Epithelial cell of esophagus (primary cell): Measurements from ENCODE around the gene WDR88.
A peak's percentile ranks its signal among the peaks of the same experiment; 100 is the strongest.

ENCODE experiments used
- DNase-seq: peaks from one replicate; pipeline ENCODE4 v3.0.0; 2010; ENCODE audit warnings: low read depth
- H3K4me3 ChIP-seq: 2 replicates; pipeline ENCODE4 v1.5.1; 2011; ENCODE audit warnings: mild to moderate bottlenecking, low read length, control low read depth
- CTCF ChIP-seq: IDR thresholded peaks from 2 replicates; pipeline ENCODE4 v1.5.1; 2011; ENCODE audit warnings: low read depth, mild to moderate bottlenecking, low read length, control low read depth, inconsistent platforms; ENCODE audit not compliant: insufficient read depth; ENCODE audit errors: missing control alignments

WDR88 gene

DNA sequence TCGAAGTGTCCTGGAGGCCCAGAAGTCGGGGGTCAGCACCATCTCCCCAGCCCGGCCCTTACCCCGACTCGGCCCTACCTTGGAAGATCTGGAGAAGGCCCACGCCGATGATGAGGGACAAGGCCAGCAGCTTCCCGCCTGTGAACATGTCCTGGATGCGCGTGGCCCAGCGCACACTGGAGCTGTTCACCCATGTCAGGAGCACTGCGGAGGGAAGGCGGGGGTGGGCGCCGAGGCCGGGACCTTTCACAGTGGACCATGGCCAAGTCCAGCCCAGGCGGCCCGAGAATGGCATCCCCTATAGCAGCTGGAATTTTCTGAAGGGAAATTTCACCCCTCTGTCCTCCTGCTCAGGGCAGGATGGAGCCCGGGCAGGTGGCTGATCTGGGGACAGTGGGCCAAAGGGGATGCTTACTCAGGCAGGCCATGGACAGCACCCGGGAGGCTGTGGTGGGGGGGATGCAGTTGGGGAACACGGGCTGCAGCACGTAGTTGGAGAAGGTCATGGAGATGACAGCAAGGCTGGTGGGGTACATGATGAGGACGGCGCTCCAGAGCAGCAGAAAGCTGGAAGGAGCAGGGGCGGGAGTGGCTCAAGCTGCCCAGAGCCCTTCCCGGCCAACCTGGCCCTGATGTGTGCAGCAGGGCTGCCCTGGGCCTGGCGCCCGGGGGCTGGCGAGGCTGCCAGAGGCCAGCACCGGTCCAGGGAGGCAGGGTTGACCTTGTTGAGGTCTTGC lies 80.7 kb downstream of the WDR88 start:
- no peak for DNase-seq
- no peak for TF ChIP-seq CTCF
- no peak overlapping the region for H3K4me3 ChIP-seq

DNA sequence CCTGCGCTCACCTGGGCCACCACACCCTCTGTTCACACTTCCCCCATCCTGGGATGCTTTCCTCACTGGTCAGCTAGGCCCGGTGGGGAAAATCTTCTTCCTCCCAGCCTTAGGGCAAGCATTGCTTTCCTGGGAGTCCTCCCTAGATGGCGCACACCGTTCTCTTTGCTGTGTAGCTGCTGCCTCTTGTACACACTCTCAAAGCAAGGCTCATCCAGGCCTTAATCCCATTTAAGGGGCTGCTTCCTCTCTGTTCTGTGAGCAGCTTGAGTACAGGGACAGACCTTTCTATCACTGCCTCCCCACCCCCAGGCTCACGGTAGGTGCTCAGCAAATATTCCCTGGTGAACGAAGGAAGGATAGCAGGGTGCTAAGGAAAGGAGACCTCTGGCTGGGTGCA lies 82.7 kb downstream of the WDR88 start:
- TF ChIP-seq CTCF, result peak; percentile 26
- H3K4me3 ChIP-seq, result no peak overlapping the region
- DNase-seq, result peak; percentile 19

GRCh38 chr19:33215438-33216197 lies 83.7 kb downstream of the WDR88 start:
- TF ChIP-seq CTCF, result no peak
- H3K4me3 ChIP-seq, result no peak overlapping the region
- no peak for DNase-seq

- TF ChIP-seq CTCF, result no peak
- no peak overlapping the region for H3K4me3 ChIP-seq
- DNase-seq, result no peak
Observed at GRCh38 chr19:33216198-33216830, 84.4 kb downstream of the WDR88 start.

- no peak for DNase-seq
- no peak overlapping the region for H3K4me3 ChIP-seq
- no peak for TF ChIP-seq CTCF
Observed at GRCh38 chr19:33217881-33218280, 86.0 kb downstream of the WDR88 start.

- no peak overlapping the region for H3K4me3 ChIP-seq
- no peak for TF ChIP-seq CTCF
- no peak for DNase-seq
Observed at GRCh38 chr19:33219261-33219815, 87.4 kb downstream of the WDR88 start.
